H1 (cell line): ENCODE results near the gene OR52A5. TPM values are rescaled to one million over a fixed set of nuclear protein-coding genes. Genes with fewer than 3 reads are reported as not detected.

ENCODE experiments used
- CTCF ChIA-PET: fragments of 300-600 bp; sonication (Branson Sonifier 250); formaldehyde crosslinking; loops from one replicate; lab custom pipeline; 2021; ENCODE audit not compliant: partially characterized antibody; lab: Charles Lee
- POLR2A ChIA-PET: fragments of 300-600 bp; sonication (Branson Sonifier 250); formaldehyde crosslinking; loops from one replicate; lab custom pipeline; 2021; ENCODE audit warnings: inconsistent platforms; ENCODE audit not compliant: partially characterized antibody; lab: Charles Lee
- DNase-seq, 2 experiments: peaks; one replicate each; pipeline versions ENCODE4 v3.0.0 to v3.0.0-alpha.2; 2010 to 2022; ENCODE audit warnings: low spot score in 2 of 2, low read depth in 1 of 2, mixed read lengths in 1 of 2
- FAIRE-seq: peaks from 2 replicates; lab custom pipeline; 2011; peaks lifted over from hg19 to GRCh38; lab: Jason Lieb, UNC
- H2AFZ ChIP-seq: 2 replicates; pipeline ENCODE4 v1.8.1; 2012; ENCODE audit warnings: low read length, inconsistent platforms
- H2AK5ac ChIP-seq: 2 replicates; pipeline ENCODE4 v1.6.1; 2013; ENCODE audit warnings: low read depth, low read length
- H2BK120ac ChIP-seq: replicated peaks from 2 replicates; pipeline ENCODE3; 2013; ENCODE audit warnings: low read depth, low read length, inconsistent platforms
- H2BK12ac ChIP-seq: 2 replicates; pipeline ENCODE4 v1.6.1; 2013; ENCODE audit warnings: low read depth, low read length
- H2BK15ac ChIP-seq: 2 replicates; pipeline ENCODE4 v1.6.1; 2013; ENCODE audit warnings: low read length
- H2BK20ac ChIP-seq: 2 replicates; pipeline ENCODE4 v1.6.1; 2013; ENCODE audit warnings: low read length
- H2BK5ac ChIP-seq: 2 replicates; pipeline ENCODE4 v1.6.1; 2013; ENCODE audit warnings: low read depth, low read length
- H3K14ac ChIP-seq: 2 replicates; pipeline ENCODE4 v1.6.1; 2013; ENCODE audit warnings: inconsistent platforms; ENCODE audit not compliant: insufficient read length
- H3K18ac ChIP-seq: 2 replicates; pipeline ENCODE4 v1.6.1; 2013; ENCODE audit warnings: low read length; ENCODE audit errors: extremely low read depth
- H3K23ac ChIP-seq: 2 replicates; pipeline ENCODE4 v1.6.1; 2013; ENCODE audit warnings: inconsistent platforms; ENCODE audit not compliant: insufficient read length
- H3K23me2 ChIP-seq: 2 replicates; pipeline ENCODE4 v1.6.1; 2013; ENCODE audit warnings: low read depth, low read length
- H3K27ac ChIP-seq: 2 replicates; pipeline ENCODE4 v1.6.1; 2011; ENCODE audit warnings: low read depth, low read length, inconsistent platforms
- H3K27me3 ChIP-seq, 4 experiments: replicated peaks in 1 of 4; 1 replicate in 1 of 4; 2 replicates in 3 of 4; pipeline versions ENCODE4 v1.6.1 to v1.8.1; 2011 to 2013; ENCODE audit warnings: low read length in 3 of 4, mild to moderate bottlenecking in 3 of 4, inconsistent platforms in 2 of 4, mixed read lengths in 2 of 4, moderate library complexity in 1 of 4; ENCODE audit not compliant: control insufficient read depth in 3 of 4, insufficient read depth in 3 of 4; ENCODE audit errors: extremely low read depth in 1 of 4
- H3K36me3 ChIP-seq, 4 experiments: 2 replicates each; pipeline versions ENCODE4 v1.6.1 to v1.8.1; 2011 to 2013; ENCODE audit warnings: mild to moderate bottlenecking in 4 of 4, low read length in 3 of 4, moderate library complexity in 2 of 4, control low read depth in 1 of 4, inconsistent platforms in 1 of 4; ENCODE audit not compliant: insufficient read depth in 4 of 4, control insufficient read depth in 2 of 4
- H3K4ac ChIP-seq: replicated peaks from 2 replicates; pipeline ENCODE3; 2013; ENCODE audit warnings: low read length, low read depth, mixed read lengths, inconsistent platforms; ENCODE audit not compliant: insufficient read length
- H3K4me1 ChIP-seq, 4 experiments: replicated peaks in 1 of 4; 1 replicate in 1 of 4; 2 replicates in 3 of 4; pipeline versions ENCODE4 v1.6.1 to v1.8.1; 2011 to 2013; ENCODE audit warnings: low read length in 3 of 4, inconsistent platforms in 2 of 4, mixed read lengths in 1 of 4; ENCODE audit not compliant: insufficient read depth in 4 of 4, control insufficient read depth in 3 of 4
- H3K4me2 ChIP-seq, 2 experiments: 2 replicates each; pipeline versions ENCODE4 v1.6.1 to v1.8.1; 2011 to 2013; ENCODE audit warnings: low read depth in 2 of 2, low read length in 2 of 2, control low read depth in 1 of 2, inconsistent platforms in 1 of 2, mild to moderate bottlenecking in 1 of 2; ENCODE audit not compliant: insufficient read depth in 1 of 2
- H3K4me3 ChIP-seq, 4 experiments: fragments of 200-600, 300-600 bp in 1 of 4; sonication (generic), shearing (Covaris generic), sonication (Bioruptor Twin) in 1 of 4; 2 replicates each; pipeline versions ENCODE4 v1.5.1 to v1.8.1; 2011 to 2016; ENCODE audit warnings: low read length in 4 of 4, low read depth in 3 of 4, control low read depth in 2 of 4, inconsistent platforms in 2 of 4, mild to moderate bottlenecking in 2 of 4, mixed read lengths in 1 of 4, moderate library complexity in 1 of 4; ENCODE audit not compliant: insufficient read depth in 2 of 4; ENCODE audit errors: extremely low read depth in 1 of 4
- H3K56ac ChIP-seq: replicated peaks from 2 replicates; pipeline ENCODE3; 2013; ENCODE audit warnings: low read depth, mild to moderate bottlenecking, mixed read lengths, low read length, inconsistent platforms; ENCODE audit not compliant: insufficient read length
- H3K79me1 ChIP-seq: 2 replicates; pipeline ENCODE4 v1.6.1; 2013; ENCODE audit warnings: low read depth, low read length, control low read depth
- H3K79me2 ChIP-seq, 2 experiments: 2 replicates each; pipeline versions ENCODE4 v1.6.1 to v1.8.1; 2012 to 2013; ENCODE audit warnings: low read length in 2 of 2, mild to moderate bottlenecking in 2 of 2, inconsistent platforms in 1 of 2; ENCODE audit not compliant: insufficient read depth in 2 of 2, control insufficient read depth in 1 of 2
- H3K9ac ChIP-seq, 4 experiments: replicated peaks in 1 of 4; 1 replicate in 1 of 4; 2 replicates in 3 of 4; pipeline versions ENCODE4 v1.6.1 to v1.8.1; 2011 to 2013; ENCODE audit warnings: low read depth in 3 of 4, low read length in 3 of 4, control low read depth in 2 of 4, mild to moderate bottlenecking in 2 of 4, moderate library complexity in 2 of 4, inconsistent platforms in 1 of 4; ENCODE audit errors: extremely low read depth in 1 of 4
- H3K9me3 ChIP-seq, 2 experiments: 2 replicates each; pipeline versions ENCODE4 v1.6.1 to v1.8.1; 2012 to 2013; ENCODE audit warnings: mild to moderate bottlenecking in 2 of 2, moderate library complexity in 2 of 2, control low read depth in 1 of 2, inconsistent platforms in 1 of 2, low read depth in 1 of 2, low read length in 1 of 2, mixed read lengths in 1 of 2; ENCODE audit not compliant: insufficient read depth in 2 of 2
- H4K20me1 ChIP-seq, 2 experiments: replicated peaks in 1 of 2; 2 replicates each; pipeline versions ENCODE3 to v1.8.1; 2011 to 2013; ENCODE audit warnings: inconsistent platforms in 2 of 2, low read length in 2 of 2, mild to moderate bottlenecking in 1 of 2; ENCODE audit not compliant: insufficient read depth in 2 of 2, control insufficient read depth in 1 of 2
- H4K5ac ChIP-seq: 2 replicates; pipeline ENCODE4 v1.6.1; 2013; ENCODE audit warnings: low read length, low read depth, mixed read lengths, inconsistent platforms; ENCODE audit not compliant: insufficient read length
- H4K8ac ChIP-seq: 2 replicates; pipeline ENCODE4 v1.8.0; 2013; ENCODE audit warnings: mild to moderate bottlenecking, moderate library complexity, low read length, inconsistent platforms; ENCODE audit not compliant: insufficient read depth; ENCODE audit errors: extremely low read depth
- H4K91ac ChIP-seq: replicated peaks from 2 replicates; pipeline ENCODE3; 2013; ENCODE audit warnings: low read length, mixed read lengths, inconsistent platforms; ENCODE audit not compliant: insufficient read length
- ASH2L ChIP-seq: fragments of 200-600, 300-600 bp; sonication (generic); IDR thresholded peaks from one replicate; pipeline ENCODE4 v1.7.1; 2017; ENCODE audit warnings: low read length
- BRCA1 ChIP-seq: IDR thresholded peaks from 2 replicates; pipeline ENCODE4 v1.6.1; 2012; ENCODE audit warnings: low read depth, low read length, improper control_type of control experiment
- CHD1 ChIP-seq: IDR thresholded peaks from 2 replicates; pipeline ENCODE4 v1.6.1; 2012; ENCODE audit warnings: low read depth, low read length, improper control_type of control experiment
- JUND ChIP-seq: IDR thresholded peaks from 2 replicates; pipeline ENCODE4 v1.6.1; 2011; ENCODE audit warnings: mild to moderate bottlenecking, improper control_type of control experiment, low read length
- MAX ChIP-seq: IDR thresholded peaks from 2 replicates; pipeline ENCODE4 v1.6.1; 2012; ENCODE audit warnings: inconsistent platforms
- NANOG ChIP-seq: IDR thresholded peaks from 2 replicates; pipeline ENCODE4 v1.6.1; 2011; ENCODE audit warnings: low read length, low read depth, mild to moderate bottlenecking, inconsistent platforms; ENCODE audit not compliant: insufficient read depth, poor library complexity, severe bottlenecking
- RFX5 ChIP-seq: IDR thresholded peaks from 2 replicates; pipeline ENCODE4 v1.6.1; 2011; ENCODE audit warnings: low read depth, low read length, improper control_type of control experiment, borderline replicate concordance
- SIRT6 ChIP-seq: IDR thresholded peaks from one replicate; pipeline ENCODE4 v1.7.1; 2012; ENCODE audit warnings: low read length, inconsistent platforms
- SIX5 ChIP-seq: IDR thresholded peaks from 2 replicates; pipeline ENCODE4 v1.6.1; 2011; ENCODE audit warnings: mild to moderate bottlenecking, low read depth, low read length
- ZNF274 ChIP-seq: IDR thresholded peaks from 2 replicates; pipeline ENCODE4 v1.7.0; 2012; ENCODE audit warnings: low read length, borderline replicate concordance; ENCODE audit errors: extremely low read depth
- WGBS, 2 experiments: shearing (Covaris generic) in 1 of 2; methylation state at CpG; one replicate each; pipeline versions ENCODE4 v1.1.6 to v1.1.7; 2013 to 2015; ENCODE audit warnings: low lambda C conversion rate in 2 of 2, mixed read lengths in 2 of 2, inconsistent platforms in 1 of 2, low coverage in 1 of 2, missing lambda C conversion rate in 1 of 2; ENCODE audit not compliant: insufficient replicate concordance in 2 of 2, insufficient coverage in 1 of 2, insufficient read length in 1 of 2; ENCODE audit errors: extremely low coverage in 1 of 2, missing lambda C conversion rate in 1 of 2; 5-methylcytosine and 5-hydroxymethylcytosine counted together
- polyA plus RNA-seq, 7 experiments: library from polyadenylated mRNA; depleted of rRNA in 3 of 7; stranded (reverse) in 5 of 7; unstranded in 2 of 7; fragments of >200 nt in 5 of 7; fragments of 200-250 nt in 2 of 7; gene quantifications; 1 replicate in 5 of 7; 2 replicates in 1 of 7; 4 replicates in 1 of 7; pipeline versions ENCODE4 v1.2.1 to v1.2.3, GENCODE V29; 2011 to 2013; ENCODE audit warnings: missing spikeins in 2 of 7, mixed read lengths in 2 of 7
- total RNA-seq: library from RNA; stranded (reverse); fragmentation: NEBNext Ultra II Directional; extraction: Animal tissue kit (Norgen Biotek cat#: 25700); gene quantifications from 2 replicates; pipeline ENCODE4 v1.2.1, GENCODE V29; 2021

The OR52A5 gene
- total and polyA plus RNA-seq, 2 of the 8 experiments (the other 6 are each of a cell fraction or from before 2014, with no cell fraction given) = 0.02 to 0.11 TPM

- H2BK12ac ChIP-seq = no peak overlapping the region
- WGBS, 2 experiments = 95% methylated on average over 1 of the region's 1 CpG; no CpG with 5 or more reads in 1 of the 2 experiments
- H3K79me2 ChIP-seq = no peaks in the 10 kb centered on the region
- no peaks in the 10 kb centered on the region for H3K4me1 ChIP-seq
- DNase-seq (no peak), FAIRE-seq (no peak)
- H3K9me3 ChIP-seq = no peaks in the 10 kb centered on the region
- no peak overlapping the region for H2BK120ac ChIP-seq
- H3K27me3 ChIP-seq = no peaks in the 10 kb centered on the region
- H3K14ac ChIP-seq = no peak overlapping the region
- no peak overlapping the region for H2AK5ac ChIP-seq
- H3K79me1 ChIP-seq = no peaks in the 10 kb centered on the region
- H3K56ac ChIP-seq = no peak overlapping the region
- H2BK5ac ChIP-seq = no peak overlapping the region
- H3K23ac ChIP-seq = no peak overlapping the region
- POLR2A ChIA-PET = no interaction called here
- H3K23me2 ChIP-seq = no peaks in the 10 kb centered on the region
- no peak overlapping the region for H4K8ac ChIP-seq
- H2BK20ac ChIP-seq = no peak overlapping the region
- no peak overlapping the region for H4K5ac ChIP-seq
- no peaks in the 10 kb centered on the region for H3K36me3 ChIP-seq
- TF ChIP-seq SIX5 = no peak
- no peak for TF ChIP-seq SIRT6
- no peak for TF ChIP-seq CHD1
- no peak for TF ChIP-seq ASH2L
- no peak for TF ChIP-seq RFX5
- no peak for TF ChIP-seq JUND
- TF ChIP-seq MAX = no peak
- TF ChIP-seq ZNF274 = no peak
- no peak for TF ChIP-seq NANOG
- no peak for TF ChIP-seq BRCA1
- H3K4me3 ChIP-seq = no peak overlapping the region
- H4K20me1 ChIP-seq = no peaks in the 10 kb centered on the region
- no peak overlapping the region for H3K4me2 ChIP-seq
- CTCF ChIA-PET = interaction anchor here (0.6 kb wide), 1 partner anchor 63 kb away, joined by 7 read pairs; no protein-coding TSS in a partner anchor
- no peak overlapping the region for H3K4ac ChIP-seq
- H3K18ac ChIP-seq = no peak overlapping the region
- H2AFZ ChIP-seq = no peak overlapping the region
- no peak overlapping the region for H4K91ac ChIP-seq
- H3K27ac ChIP-seq = no peak overlapping the region
- no peak overlapping the region for H3K9ac ChIP-seq
- no peak overlapping the region for H2BK15ac ChIP-seq
Measured at GRCh38 chr11:5090668-5091067, 47.5 kb downstream of the OR52A5 start.
